ENCODE measurements around the gene TMEM129.
"Not testable (repeated sequence)": the region's sequence is repeated elsewhere in the genome, so short reads cannot be mapped to it uniquely, and the experiment has no call there.

Gene TMEM129

DNA sequence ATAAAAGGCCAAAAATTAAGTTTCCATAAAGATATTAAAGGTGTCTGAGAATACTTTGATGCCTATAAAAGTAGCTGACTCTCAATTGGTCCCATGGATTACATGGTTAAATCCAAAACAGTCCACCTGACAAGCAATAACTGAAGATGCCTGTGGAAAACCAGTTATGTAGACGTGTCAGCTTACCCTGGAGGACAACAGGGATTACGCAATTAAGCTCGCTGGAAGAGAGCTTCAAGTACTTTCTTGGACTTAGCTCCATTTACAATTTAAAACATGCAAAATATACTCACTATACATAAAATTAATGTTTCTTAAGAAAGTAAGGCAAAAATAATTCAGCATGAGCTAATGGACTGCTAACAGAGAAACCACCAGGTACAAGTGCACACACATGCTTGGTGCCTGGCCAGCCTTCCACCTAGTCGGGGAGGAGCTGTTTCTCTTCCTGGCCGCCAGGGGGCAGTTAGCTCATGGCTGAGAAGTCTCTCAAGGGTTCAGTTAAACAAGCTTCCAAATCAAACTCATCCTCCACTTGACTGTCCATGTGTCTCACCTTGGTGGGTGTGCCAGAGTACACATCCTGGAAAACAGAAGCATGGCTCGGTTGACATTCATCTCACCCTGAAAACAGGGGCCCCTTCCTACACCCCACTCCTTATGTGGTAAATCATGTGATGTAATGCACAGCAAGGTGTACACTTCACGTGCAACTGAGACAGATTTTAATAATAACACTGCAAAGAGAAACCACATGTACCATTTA is 27.8 kb downstream of the TMEM129 start:
- peak; percentile 67 for DNase-seq (ENCODE audit: low spot score)

DNA sequence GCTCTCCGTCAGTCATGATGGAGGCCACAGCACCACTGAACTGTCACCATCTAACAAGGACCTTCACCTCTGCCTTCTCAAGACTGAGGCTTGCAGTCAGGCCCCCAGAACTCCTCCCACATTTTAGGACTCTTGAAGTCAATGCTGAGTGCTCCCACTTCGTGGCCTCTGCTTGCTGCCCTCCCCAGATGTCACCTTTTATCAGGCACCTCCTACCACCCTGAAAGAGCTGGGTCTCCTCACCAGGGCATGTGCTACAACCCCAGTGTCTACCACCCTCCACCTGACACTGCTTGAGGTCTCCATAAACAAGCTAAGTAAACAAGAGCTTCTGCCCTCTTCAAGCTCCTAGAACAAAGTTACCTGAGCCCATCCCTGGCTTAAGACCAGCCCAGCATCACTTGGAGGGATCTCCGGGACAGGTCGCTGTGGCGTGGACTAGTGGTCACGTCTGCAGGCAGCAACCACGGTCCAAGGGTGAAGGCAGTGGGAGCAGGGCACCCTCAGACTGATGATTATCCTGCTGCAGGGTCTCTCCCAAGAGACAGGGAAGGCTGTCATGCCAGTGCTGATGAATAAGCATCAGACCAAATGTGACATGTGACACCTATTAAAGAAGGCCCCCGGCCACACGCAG is 29.3 kb downstream of the TMEM129 start:
- no peak for DNase-seq (ENCODE audit: low spot score)

DNA sequence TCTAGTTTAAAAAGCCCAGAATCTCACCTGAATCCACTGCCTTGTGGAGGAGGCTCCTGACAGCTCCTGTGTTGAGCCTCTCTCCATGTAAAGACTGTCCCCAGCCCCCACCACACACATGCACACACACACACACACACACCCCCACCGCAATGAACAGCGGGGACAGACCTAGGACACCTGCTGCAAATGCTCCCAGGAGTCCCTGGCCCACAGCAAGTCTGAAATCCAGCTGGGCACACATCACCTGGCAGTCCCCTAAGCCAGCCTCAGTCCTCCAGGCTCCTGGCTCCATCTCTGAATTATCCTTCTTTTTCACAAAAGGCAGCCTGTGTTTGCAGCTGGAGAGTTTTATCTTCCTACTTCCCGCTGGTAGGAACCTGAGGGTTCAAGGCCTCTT is 30.4 kb downstream of the TMEM129 start:
- no peak for DNase-seq (ENCODE audit: low spot score)

DNA sequence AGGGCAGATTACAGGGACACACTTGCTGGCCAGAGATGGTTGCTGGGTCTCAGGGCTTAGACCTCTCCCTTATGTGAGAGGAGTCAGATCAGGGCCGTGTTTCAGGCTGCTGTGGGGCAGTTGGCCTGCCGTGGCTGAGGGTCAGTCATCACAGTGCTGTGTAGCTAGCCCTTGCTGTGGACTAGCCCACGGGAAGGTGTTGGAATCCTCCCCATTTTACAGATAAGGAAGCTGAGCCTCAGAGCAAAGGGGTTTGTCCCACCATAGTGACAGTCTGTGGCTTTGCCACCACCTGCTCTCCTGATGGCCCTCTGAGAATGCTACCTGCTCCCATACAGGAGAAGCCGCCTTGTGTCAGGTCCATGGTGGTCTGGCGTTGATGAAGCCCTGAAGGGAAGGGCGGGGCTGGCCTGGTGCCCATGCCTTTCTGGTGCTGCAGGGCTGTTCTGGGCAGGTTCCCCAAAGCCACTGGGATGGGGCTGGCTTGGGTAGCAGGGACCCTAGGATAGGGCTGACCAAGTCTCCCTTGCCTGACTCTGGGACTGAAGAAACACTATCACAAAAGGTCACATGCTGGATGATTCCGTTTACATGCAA is 34.6 kb downstream of the TMEM129 start:
- DNase-seq (ENCODE audit: low spot score), result no peak

DNA sequence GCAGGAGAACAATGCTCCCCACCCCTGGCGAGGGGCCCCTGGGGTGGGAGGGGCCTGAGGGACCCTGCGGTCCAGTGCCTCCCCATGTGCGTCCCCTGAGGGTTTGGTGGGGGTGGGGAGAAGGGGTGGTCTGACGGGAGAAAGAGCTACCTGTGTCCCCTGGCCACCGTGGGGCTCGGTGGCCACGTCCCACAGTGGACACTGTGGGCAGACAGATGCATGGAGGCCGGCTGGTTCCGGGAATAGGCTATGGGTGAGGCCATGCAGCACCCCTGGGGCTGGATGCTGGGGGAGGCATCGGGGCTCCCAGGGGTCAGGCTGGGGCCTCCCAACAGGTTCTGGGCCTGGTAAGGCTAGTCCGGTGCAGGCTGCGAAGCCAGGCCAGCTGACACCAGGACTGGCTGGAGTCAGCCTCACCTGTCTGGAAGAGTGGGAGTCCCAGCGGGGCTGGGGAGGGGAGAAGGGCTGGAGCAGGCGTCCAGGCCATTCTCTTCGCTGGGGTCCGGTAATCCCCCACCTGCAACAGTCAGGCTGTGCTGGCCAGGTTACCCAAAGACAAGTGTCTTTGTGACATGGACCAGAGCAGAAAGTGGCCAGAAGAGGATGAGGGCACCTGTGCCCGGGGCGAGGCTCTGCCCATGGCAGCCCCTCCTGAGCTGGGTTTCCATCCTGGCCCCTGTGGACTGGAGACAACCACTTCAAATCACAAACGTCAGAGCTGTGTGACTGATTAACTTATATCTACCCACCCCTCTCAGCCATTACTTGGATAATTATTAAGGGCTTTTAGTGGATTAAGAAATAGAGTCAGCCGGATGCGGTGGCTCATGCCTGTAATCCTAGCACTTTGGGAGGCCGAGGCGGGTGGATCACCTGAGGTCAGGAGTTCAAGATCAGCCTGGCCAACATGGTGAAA is 35.6 kb downstream of the TMEM129 start:
- DNase-seq (ENCODE audit: low spot score), result no peak

DNA sequence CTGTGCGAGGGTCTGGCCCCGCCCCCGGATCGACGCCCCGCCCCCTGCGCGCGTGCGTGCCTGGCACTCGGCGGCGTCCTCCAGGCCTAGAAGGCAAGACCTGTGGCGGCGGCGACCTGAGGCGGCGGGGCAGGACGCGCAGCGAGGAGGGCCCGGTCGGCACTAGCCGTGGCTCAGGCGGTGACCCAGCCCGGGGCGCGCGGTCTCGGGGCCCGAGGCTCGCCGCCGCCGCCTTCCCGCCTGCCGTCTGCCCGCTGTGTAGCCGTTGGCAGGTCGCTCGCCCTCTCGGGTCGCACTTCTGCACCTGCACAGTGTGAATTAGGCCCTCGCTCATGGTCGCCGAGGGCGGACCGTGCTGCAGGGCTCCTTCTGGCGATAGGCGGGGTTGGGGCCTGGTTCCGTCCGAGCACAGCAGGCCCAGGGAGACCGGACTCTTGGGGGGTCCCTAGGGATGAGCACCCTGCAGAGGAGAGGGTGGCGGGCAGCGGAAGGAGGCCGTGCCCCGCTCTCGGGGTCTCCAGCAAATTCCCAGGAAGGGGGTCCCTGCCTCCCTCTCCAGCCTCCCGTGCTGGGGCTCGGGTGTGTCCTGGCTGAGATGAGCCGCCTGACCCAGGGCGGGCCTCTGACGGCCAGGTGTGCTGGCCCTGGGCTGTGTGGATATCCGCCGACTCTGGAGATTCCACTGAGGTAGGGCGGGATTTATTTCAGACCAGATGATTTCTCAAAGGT is 36.5 kb downstream of the TMEM129 start:
- DNase-seq (ENCODE audit: low spot score), result no peak

DNA sequence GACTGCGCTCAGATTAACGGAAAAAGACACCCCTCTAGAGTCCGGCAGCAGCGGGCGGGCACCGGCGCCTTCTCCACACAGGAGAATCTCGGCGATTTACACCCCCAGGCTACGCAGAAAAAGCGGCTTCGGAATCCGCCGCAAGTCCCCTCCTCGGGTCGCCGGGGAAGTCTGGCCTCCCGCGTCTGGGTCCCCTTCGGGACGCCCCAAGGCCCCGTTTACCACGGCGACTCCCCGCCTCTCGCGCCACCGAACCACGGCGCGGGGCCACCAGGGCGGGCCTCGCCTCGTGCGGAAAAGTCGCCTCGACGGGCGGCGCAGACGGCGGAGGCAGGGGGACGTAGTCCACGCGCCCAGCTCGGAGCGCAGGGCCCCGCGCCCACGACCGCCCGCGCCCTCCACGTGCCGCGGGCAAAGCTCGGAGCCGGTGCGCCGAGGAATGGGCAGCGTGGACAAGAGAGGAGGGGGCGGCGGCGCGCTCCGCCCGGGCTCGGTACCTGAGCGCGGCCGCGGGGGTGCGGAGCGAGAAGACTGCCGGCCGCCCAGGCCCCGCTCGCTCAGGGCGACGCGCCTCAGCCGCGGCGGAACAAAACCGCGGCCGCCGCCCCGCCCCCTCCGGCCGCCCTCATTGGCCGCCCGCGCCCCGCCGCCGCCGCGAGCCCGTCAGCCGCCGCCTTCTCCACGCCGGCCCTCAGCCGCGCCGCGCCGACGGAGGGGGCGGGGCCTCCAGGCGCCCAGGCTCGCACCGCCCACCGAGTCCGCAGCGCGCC is 37.2 kb downstream of the TMEM129 start, which contains the start of gene FAM53A:
Gene FAM53A, minus strand, starts transcription at position 578 of the 770 bp plus-strand sequence. CDS start 15,572 bp downstream, outside the sequence.
- DNase-seq (ENCODE audit: low spot score), result peak; percentile 83

DNA sequence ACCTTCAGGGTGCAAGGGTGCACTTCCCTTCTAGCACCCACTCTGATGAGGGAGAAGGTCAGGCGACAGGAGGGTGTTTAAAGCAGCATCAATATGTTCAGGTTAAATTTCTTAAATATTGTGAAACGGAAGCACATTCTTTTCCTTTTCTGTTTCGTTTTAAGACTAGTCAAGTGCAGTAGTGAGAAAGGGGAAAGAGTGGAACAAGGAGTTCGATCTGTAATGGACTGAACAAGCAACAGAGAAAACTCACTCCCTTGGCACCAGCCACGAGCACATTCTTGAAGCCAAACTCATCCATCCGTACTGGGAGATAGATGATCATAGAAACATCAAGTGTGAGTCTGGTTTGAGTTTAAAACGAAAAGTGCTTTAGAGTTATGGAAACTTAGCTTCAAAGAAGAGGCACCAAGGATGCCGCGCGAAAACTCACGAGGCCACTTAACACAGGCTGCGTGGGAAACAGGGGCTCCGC is 37.8 kb downstream of the TMEM129 start:
- peak; percentile 36 for DNase-seq (ENCODE audit: low spot score)

DNA sequence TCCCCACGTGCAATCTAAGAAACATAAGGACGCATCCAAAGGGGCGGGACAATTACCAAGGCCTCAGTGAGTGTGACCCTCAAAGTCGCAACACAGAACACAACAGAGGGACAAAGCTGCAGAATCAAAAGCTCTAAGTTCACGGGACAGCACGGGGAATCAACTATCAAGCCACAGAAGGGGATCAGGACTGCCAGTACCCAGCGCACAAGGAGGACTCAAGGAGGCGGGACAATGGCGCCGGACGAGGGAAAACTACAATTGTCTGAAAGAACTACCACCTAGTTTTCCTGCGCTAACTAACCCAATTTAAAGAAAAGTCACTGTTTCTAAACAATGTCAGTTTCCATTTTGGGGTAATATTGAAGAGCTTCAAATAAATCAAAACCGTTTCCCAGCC is 38.3 kb downstream of the TMEM129 start:
- no peak for DNase-seq (ENCODE audit: low spot score)

DNA sequence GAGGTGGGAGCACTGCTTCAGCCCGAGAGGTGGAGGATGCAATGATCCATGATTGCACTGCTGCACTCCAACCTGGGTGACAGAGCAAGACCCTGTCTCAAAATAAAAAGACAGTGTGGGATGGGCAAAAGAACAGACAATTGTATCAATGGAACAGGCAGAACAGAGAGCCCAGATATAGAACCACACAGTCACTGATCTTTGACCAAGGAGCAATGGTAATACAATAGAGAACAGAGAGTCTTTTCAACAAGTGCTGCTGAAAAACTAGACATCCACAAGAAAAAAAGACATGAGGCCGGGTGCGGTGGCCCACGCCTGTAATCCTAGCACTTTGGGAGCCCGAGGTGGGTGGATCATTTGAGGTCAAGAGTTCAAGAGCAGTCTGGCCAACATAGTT is 42.9 kb downstream of the TMEM129 start:
- DNase-seq (ENCODE audit: low spot score), result peak; percentile 52

DNA sequence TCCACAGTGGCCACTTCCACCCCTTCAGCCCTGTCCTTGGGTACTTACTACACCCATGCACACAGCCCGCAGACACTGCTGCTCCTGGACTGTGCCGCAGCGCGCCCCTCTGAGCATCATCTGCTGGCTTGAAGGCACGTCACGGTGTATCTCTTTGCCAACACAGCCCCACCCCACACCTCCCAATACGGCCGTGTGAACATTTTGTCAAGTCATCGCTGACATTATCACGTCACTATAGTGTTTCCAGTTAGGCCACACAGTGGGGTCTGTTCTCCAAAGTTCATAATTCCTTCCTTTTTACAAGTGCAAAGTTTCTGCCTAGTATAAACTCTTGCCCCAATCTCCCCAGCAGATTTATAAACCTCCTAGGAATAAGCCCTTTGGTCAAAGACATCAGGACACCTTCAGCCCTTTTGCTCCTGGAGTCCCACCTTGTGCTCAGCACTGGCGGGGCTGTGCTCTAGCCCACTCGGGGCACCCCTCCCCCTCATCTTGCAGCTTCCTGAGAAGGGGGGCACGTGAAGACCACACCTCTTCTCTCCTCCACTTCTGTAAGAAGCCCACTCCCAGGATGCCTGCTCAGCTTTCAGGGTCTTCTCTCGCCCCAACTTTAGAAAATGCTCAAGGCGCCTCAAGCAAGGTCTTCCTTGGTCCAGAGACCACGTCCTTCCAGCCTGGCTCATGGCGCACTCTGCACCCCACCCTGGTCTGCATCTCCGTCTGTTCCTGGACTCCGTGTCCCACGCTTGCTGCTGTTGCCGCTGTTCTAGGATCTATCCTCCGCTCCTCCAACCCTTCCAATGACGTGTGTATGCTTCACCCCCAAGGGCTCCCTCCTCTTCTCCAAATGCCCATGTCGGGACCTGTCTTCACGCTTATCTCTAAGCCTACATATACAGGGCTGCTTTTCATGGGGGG is 44.3 kb downstream of the TMEM129 start:
- DNase-seq (ENCODE audit: low spot score), result no peak

DNA sequence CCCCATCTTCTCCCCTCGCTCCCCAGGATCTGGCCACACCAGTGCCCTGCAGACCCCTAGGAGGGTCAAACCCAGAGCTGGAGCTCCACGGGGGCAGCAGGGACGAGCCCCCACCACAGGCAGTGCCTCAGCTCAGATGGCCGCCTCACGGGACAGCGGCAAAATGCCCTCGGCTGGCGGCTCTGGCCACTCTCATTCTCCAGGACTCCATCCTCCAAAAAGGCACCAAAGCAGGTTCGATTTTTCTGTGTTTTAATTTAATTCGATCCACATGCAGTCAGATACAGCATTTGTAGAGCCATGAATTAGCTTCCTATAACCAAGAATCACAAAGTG is 45.4 kb downstream of the TMEM129 start:
- no peak for DNase-seq (ENCODE audit: low spot score)

DNA sequence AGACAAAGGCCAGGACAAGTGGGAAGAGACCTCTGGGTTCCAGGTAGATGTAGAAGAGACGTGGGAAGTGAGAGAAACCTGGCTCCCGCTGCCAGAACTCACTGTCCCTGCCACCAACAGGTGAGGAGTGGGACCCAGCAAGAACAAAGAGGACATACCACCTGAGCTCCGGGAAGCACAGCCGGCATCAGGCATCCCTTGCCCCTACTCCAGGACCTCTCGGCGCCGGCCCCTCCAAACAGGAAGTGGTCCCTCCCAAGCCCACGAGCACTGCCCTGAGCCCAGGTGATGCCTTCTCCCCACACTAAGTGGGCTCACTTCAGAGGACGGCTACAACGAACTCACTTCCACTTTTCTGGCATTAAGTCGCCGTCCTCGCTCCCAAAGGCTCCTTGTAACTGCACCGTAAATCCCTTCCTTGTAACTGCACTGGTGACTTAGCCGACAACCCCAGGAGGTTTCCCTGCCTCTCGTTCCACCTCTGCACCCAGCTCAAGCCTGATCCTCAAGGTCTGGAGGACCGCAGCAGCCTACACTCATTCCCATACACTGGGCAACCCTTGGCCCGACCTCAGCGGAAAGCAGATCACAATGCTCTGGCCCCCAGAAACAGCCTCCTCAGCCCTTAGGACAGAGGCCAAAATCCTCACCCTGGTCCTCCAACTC is 45.9 kb downstream of the TMEM129 start:
- no peak for DNase-seq (ENCODE audit: low spot score)

DNA sequence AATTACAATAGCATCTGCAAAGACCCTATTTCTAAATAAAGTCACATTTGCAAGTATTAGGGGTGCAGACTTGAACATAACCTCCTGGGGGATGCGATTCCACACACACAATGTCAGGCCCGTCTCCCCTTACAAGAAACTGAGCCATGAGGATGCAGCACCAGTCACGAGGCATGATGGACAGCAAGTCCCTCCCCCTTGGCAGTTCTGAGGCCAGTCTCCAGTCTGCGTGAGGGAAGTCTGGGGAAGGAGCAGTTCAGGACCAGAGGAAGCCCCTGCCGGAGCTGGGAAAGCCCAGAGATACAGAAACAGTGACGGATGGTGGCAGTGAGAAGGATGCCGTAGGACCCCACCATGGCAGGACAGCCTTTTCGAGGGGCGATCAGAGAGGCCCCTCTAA is 46.4 kb downstream of the TMEM129 start:
- DNase-seq (ENCODE audit: low spot score), result peak; percentile 80

DNA sequence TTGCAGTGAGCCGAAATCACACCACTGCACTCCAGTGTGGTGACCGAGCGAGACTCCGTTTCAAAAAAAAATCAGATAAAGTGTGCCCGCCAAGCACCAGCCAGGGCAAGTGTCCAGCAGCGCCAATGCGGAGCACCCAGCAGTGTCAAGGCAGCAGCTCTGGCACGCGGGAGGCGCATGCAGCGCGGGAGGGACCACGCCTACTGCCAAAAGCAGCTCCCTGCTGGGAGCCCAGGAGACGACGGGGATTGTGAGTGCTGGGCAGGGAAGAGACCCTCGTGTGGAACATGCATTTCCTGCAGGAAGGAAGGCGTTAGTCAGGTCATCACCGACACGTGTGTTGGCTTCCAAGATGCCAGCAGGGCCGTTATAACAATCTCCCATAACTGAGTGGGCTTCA is 47.5 kb downstream of the TMEM129 start:
- no peak for DNase-seq (ENCODE audit: low spot score)

DNA sequence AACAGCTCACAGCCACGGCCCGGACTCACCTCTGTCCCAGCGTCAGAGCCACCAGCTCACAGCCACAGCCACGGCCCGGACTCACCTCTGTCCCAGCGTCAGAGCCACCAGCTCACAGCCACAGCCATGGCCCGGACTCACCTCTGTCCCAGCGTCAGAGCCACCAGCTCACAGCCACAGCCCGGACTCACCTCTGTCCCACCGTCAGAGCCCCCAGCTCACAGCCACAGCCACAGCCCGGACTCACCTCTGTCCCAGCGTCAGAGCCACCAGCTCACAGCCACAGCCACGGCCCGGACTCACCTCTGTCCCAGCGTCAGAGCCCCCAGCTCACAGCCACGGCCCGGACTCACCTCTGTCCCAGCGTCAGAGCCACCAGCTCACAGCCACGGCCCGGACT is 50.1 kb downstream of the TMEM129 start:
- not testable (repeated sequence) for DNase-seq (ENCODE audit: low spot score)

DNA sequence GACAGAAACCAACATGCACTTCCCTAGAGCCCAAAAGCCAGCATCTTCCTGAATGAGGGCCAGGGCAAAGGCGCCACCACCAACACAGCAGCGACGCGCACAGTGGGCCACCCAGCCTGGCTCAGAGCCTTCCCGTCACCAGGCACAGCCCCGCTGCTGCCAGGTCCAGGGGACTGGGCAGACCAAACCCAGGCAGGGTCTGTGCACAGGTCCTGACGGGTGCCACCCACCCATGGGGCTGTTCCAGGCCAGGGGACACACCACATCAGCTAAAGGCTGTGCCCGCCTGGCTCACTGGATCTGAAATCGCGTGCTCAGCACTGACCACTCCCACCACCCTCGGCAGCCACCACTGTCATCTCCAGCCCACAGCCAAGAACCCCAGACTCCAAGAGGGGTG is 50.8 kb downstream of the TMEM129 start:
- DNase-seq (ENCODE audit: low spot score), result no peak

DNA sequence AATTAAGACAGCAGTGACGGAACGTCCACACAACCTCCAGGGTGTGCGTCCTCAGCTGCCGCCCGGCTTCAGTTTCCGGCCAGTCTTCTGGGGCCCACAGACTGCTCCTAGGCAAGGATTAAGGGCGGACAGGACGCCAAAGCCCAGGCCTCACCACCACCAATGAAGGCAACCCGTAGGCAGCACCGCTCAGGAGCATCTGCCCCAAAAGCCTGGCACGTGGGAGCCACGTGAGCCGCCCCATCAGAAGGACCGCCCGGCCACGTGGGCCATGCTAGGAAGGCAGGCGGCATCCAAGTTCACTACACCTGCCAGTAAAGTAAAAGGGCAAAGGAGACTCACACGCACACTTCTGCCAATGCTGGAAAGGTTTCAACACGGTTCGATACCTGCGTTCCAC is 51.3 kb downstream of the TMEM129 start:
- DNase-seq (ENCODE audit: low spot score), result no peak

DNA sequence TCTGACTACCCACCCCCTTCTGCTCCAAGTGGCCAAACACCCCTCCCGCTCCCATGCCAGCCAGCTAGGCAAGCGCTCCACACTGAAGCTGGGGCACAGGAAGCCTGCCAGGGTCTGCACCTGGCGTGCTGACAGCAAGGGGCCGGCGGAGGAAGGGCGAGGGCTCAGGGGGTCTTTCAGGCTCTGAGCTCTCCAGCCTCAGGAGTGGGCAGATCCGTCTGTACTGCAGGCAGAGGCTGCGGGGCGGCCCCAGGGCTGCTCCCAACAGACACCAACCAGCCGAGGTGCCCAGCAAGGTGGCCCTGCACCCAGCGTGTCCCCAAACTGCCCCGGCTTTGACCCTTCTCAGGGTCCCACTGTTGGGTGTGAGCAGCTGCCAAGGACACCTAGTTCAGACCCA is 51.9 kb downstream of the TMEM129 start:
- no peak for DNase-seq (ENCODE audit: low spot score)
